ENCODE results near the gene LY6G6C. TPM values are rescaled to one million over a fixed set of nuclear protein-coding genes. Genes with fewer than 3 reads are reported as not detected.
A peak's percentile ranks its signal among the peaks of the same experiment; 100 is the strongest.

Gene LY6G6C
- total and polyA plus RNA-seq, 2 of the 13 experiments (the other 11 are each of a cell fraction or from before 2014, with no cell fraction given) = 0.15 TPM; not detected in 1

GRCh38 chr6:31734247-31734820 lies 12.8 kb upstream of the LY6G6C start (continued):
- TF ChIP-seq, protein P1, sequence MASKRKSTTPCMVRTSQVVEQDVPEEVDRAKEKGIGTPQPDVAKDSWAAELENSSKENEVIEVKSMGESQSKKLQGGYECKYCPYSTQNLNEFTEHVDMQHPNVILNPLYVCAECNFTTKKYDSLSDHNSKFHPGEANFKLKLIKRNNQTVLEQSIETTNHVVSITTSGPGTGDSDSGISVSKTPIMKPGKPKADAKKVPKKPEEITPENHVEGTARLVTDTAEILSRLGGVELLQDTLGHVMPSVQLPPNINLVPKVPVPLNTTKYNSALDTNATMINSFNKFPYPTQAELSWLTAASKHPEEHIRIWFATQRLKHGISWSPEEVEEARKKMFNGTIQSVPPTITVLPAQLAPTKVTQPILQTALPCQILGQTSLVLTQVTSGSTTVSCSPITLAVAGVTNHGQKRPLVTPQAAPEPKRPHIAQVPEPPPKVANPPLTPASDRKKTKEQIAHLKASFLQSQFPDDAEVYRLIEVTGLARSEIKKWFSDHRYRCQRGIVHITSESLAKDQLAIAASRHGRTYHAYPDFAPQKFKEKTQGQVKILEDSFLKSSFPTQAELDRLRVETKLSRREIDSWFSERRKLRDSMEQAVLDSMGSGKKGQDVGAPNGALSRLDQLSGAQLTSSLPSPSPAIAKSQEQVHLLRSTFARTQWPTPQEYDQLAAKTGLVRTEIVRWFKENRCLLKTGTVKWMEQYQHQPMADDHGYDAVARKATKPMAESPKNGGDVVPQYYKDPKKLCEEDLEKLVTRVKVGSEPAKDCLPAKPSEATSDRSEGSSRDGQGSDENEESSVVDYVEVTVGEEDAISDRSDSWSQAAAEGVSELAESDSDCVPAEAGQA (IDR thresholded peaks at IDR 0.05; ENCODE audit: low read depth) = no peak
- TF ChIP-seq, protein P1 (CRISPR knock-in tag; IDR thresholded peaks at IDR 0.05; ENCODE audit: borderline replicate concordance) = no peak
- no peak for TF ChIP-seq ZNF770 (CRISPR knock-in tag; IDR thresholded peaks at IDR 0.05)
- no peak for TF ChIP-seq ZFP82 (CRISPR knock-in tag; IDR thresholded peaks at IDR 0.05; ENCODE audit: borderline replicate concordance)
- TF ChIP-seq ZBTB49 (CRISPR knock-in tag; IDR thresholded peaks at IDR 0.05; ENCODE audit: borderline replicate concordance) = no peak
- no peak for TF ChIP-seq HOMEZ (CRISPR knock-in tag; IDR thresholded peaks at IDR 0.05; ENCODE audit: low read depth)
- TF ChIP-seq ZNF280B (CRISPR knock-in tag; IDR thresholded peaks at IDR 0.05; ENCODE audit: borderline replicate concordance) = no peak
- TF ChIP-seq ZNF468 (CRISPR knock-in tag; IDR thresholded peaks at IDR 0.05) = no peak
- no peak for TF ChIP-seq KDM5A (IDR thresholded peaks at IDR 0.05; ENCODE audit: borderline replicate concordance, low read length)
- peak; percentile 70; the same call in 1 of the 2 replicates for TF ChIP-seq SP4 (CRISPR knock-in tag; IDR thresholded peaks at IDR 0.05)
- 0 out of 2 replicates have a peak, but pooled peaks have one; percentile 25 for TF ChIP-seq SNAPC2 (CRISPR knock-in tag; IDR thresholded peaks at IDR 0.05)
- no peak for TF ChIP-seq MEF2D (CRISPR knock-in tag; IDR thresholded peaks at IDR 0.05)
- no peak for TF ChIP-seq MTF2 (CRISPR knock-in tag; IDR thresholded peaks at IDR 0.05; ENCODE audit: borderline replicate concordance)
- no peak for TF ChIP-seq EEA1 (CRISPR knock-in tag; IDR thresholded peaks at IDR 0.05; ENCODE audit: borderline replicate concordance)

Measured in HepG2 (cell line).